ENCODE data around the gene TADA1. TPM values are rescaled to one million over a fixed set of nuclear protein-coding genes. Genes with fewer than 3 reads are reported as not detected.

Gene TADA1
- total RNA-seq, 1 experiment from 2014 or later: 12.4 TPM

DNA sequence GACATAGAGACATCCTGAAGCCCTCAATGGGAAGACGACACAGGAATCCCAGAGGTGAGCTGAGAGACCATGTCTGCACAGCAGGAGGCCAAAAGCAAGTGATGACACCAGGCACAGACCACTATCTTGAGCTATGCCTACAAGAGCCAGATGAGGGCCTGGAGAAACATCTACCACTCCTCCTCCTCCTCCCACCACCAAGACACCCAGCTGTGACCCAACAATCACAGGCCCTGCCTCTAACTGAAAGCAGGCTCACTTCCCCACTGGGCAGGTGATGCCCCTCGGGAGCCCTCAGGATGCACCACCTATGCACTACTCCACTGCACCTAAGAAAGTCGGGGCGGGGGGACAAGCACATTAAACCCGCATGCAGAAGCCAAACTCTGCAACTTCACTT is 16.5 kb downstream of the TADA1 start:
- Histone ChIP-seq H3K79me2 (ENCODE audit: low read length) (no peaks in the 10 kb centered on the region), H3F3A (ENCODE audit: low read length, unreplicated experiment) (no peaks in the 10 kb centered on the region), H3K9me2 (replicated peaks; ENCODE audit: low read length) (no peaks in the 10 kb centered on the region), H3K4me2 (ENCODE audit: low read length) (no peak overlapping the region), H3K9me3 (ENCODE audit: low read length) (no peaks in the 10 kb centered on the region), H3K9ac (ENCODE audit: low read length) (no peak overlapping the region), H3K36me3 (ENCODE audit: low read depth, low read length) (peaks cover 78% of the 10 kb centered on the region), H3K27me3 (ENCODE audit: low read length) (no peaks in the 10 kb centered on the region), H4K20me1 (ENCODE audit: low read length) (no peaks in the 10 kb centered on the region), H3K4me3 (ENCODE audit: low read length) (no peak overlapping the region), H2AFZ (ENCODE audit: low read length) (no peak overlapping the region), H3K27ac (ENCODE audit: low read length) (no peak overlapping the region), H3K4me1 (ENCODE audit: insufficient read depth, low read length) (no peaks in the 10 kb centered on the region)
- no TSS peak for BruUV-seq (replicated peaks)
- ChIA-PET CTCF (no interaction called here), POLR2A (ENCODE audit: unreplicated experiment) (no interaction called here)
- TF ChIP-seq, protein P1, sequence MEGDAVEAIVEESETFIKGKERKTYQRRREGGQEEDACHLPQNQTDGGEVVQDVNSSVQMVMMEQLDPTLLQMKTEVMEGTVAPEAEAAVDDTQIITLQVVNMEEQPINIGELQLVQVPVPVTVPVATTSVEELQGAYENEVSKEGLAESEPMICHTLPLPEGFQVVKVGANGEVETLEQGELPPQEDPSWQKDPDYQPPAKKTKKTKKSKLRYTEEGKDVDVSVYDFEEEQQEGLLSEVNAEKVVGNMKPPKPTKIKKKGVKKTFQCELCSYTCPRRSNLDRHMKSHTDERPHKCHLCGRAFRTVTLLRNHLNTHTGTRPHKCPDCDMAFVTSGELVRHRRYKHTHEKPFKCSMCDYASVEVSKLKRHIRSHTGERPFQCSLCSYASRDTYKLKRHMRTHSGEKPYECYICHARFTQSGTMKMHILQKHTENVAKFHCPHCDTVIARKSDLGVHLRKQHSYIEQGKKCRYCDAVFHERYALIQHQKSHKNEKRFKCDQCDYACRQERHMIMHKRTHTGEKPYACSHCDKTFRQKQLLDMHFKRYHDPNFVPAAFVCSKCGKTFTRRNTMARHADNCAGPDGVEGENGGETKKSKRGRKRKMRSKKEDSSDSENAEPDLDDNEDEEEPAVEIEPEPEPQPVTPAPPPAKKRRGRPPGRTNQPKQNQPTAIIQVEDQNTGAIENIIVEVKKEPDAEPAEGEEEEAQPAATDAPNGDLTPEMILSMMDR (conservative IDR thresholded peaks at IDR 0.05; ENCODE audit: low read depth, low read length): no peak
- TF ChIP-seq EZH2 (IDR thresholded peaks at IDR 0.05; ENCODE audit: low read length, unreplicated experiment): no peak
- TF ChIP-seq EZH2phosphoT487 (IDR thresholded peaks at IDR 0.05; ENCODE audit: borderline replicate concordance, low read length): no peak
- no peak for DNase-seq
- no peak for ATAC-seq
- intact Hi-C loops (cut with micrococcal nuclease): no loop called here

DNA sequence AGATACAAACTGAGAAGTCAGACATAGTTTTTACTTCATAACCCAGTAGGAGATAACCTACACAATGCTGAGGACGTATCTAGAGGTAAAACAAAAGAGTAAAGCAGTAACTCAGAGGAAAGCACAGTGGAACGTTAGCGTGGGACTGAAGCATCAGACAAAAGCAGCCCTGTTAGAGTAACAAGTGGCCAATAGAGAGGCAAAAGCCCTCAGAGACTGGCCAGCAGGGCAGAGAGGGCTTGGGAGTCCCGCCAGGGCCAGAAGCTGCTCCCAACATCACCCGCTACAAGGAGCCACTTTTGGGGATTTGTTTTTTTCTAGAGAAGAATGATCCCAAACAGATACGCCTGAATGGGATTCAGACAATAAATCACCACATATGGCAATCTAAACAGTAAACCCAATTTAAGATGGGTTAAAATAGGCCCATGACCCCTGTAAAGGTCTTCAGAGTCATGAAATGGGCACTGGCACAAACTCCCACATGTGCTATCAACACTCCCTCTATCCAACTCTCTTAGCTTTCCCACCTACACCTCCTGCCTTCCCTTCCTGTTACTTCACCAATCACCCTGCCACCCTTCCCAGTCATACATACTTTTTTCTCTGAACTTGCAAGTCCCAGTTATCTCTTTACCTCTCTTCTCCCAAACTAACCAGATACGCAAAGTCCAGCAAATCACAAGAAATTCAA is 17.2 kb downstream of the TADA1 start:
- H4K20me1 ChIP-seq (ENCODE audit: low read length): no peaks in the 10 kb centered on the region
- POLR2A ChIA-PET (ENCODE audit: unreplicated experiment): no interaction called here
- no peak overlapping the region for H3K9ac ChIP-seq (ENCODE audit: low read length)
- H3K4me2 ChIP-seq (ENCODE audit: low read length): no peak overlapping the region
- CTCF ChIA-PET: no interaction called here
- H3K4me1 ChIP-seq (ENCODE audit: insufficient read depth, low read length): no peaks in the 10 kb centered on the region
- no peak for ATAC-seq
- intact Hi-C loops (cut with micrococcal nuclease): no loop called here
- H3K9me2 ChIP-seq (replicated peaks; ENCODE audit: low read length): no peaks in the 10 kb centered on the region
- TF ChIP-seq EZH2 (IDR thresholded peaks at IDR 0.05; ENCODE audit: low read length, unreplicated experiment) (no peak), EZH2phosphoT487 (IDR thresholded peaks at IDR 0.05; ENCODE audit: borderline replicate concordance, low read length) (no peak)
- TF ChIP-seq, protein P1 (conservative IDR thresholded peaks at IDR 0.05; ENCODE audit: low read depth, low read length): no peak
- no TSS peak for BruUV-seq (replicated peaks)
- no peaks in the 10 kb centered on the region for H3K9me3 ChIP-seq (ENCODE audit: low read length)
- H2AFZ ChIP-seq (ENCODE audit: low read length): no peak overlapping the region
- H3K27me3 ChIP-seq (ENCODE audit: low read length): no peaks in the 10 kb centered on the region
- no peaks in the 10 kb centered on the region for H3K79me2 ChIP-seq (ENCODE audit: low read length)
- no peak overlapping the region for H3K4me3 ChIP-seq (ENCODE audit: low read length)
- no peak overlapping the region for H3K27ac ChIP-seq (ENCODE audit: low read length)
- no peaks in the 10 kb centered on the region for H3F3A ChIP-seq (ENCODE audit: low read length, unreplicated experiment)
- peaks cover 78% of the 10 kb centered on the region for H3K36me3 ChIP-seq (ENCODE audit: low read depth, low read length)
- no peak for DNase-seq

DNA sequence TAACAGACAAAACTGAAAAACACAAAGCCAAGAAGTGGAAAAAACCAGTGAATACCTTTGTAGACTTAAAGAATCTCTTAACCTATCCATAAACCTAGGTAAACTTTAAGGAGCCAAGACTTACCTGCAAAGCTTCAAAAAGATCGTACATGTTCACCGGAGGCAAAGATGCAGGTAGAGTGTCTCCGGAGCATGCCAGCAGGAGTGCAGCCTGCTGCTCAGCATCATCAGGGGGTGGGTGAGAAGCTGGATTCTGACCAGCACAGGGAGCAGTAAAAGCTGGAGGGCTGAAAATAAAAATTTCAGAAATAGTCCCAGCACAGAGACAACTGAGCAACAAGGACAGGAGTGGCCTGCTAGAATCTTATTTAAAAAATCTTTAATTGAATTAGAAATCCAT is 18.1 kb downstream of the TADA1 start:
- Histone ChIP-seq H3K4me3 (ENCODE audit: low read length) (no peak overlapping the region), H3K9me3 (ENCODE audit: low read length) (no peaks in the 10 kb centered on the region), H3K36me3 (ENCODE audit: low read depth, low read length) (peaks cover 77% of the 10 kb centered on the region; the same call in 1 of the 2 replicates), H3K9ac (ENCODE audit: low read length) (no peak overlapping the region), H3K4me1 (ENCODE audit: insufficient read depth, low read length) (no peaks in the 10 kb centered on the region), H3F3A (ENCODE audit: low read length, unreplicated experiment) (no peaks in the 10 kb centered on the region), H3K4me2 (ENCODE audit: low read length) (no peak overlapping the region), H2AFZ (ENCODE audit: low read length) (no peak overlapping the region), H3K27me3 (ENCODE audit: low read length) (no peaks in the 10 kb centered on the region), H3K79me2 (ENCODE audit: low read length) (no peaks in the 10 kb centered on the region), H4K20me1 (ENCODE audit: low read length) (no peaks in the 10 kb centered on the region), H3K27ac (ENCODE audit: low read length) (no peak overlapping the region), H3K9me2 (replicated peaks; ENCODE audit: low read length) (no peaks in the 10 kb centered on the region)
- TF ChIP-seq EZH2phosphoT487 (IDR thresholded peaks at IDR 0.05; ENCODE audit: borderline replicate concordance, low read length) (no peak), EZH2 (IDR thresholded peaks at IDR 0.05; ENCODE audit: low read length, unreplicated experiment) (no peak)
- TF ChIP-seq, protein P1 (conservative IDR thresholded peaks at IDR 0.05; ENCODE audit: low read depth, low read length): no peak
- CTCF ChIA-PET: no interaction called here
- intact Hi-C loops (cut with micrococcal nuclease): no loop called here
- BruUV-seq (replicated peaks): no TSS peak
- ATAC-seq: no peak
- POLR2A ChIA-PET (ENCODE audit: unreplicated experiment): no interaction called here
- no peak for DNase-seq
